H1 (cell line): ENCODE data around the gene RPS28. TPM values are rescaled to one million over a fixed set of nuclear protein-coding genes. Genes with fewer than 3 reads are reported as not detected.

ENCODE experiments used
- CTCF ChIA-PET: fragments of 300-600 bp; sonication (Branson Sonifier 250); formaldehyde crosslinking; loops from one replicate; lab custom pipeline; 2021; ENCODE audit not compliant: partially characterized antibody; lab: Charles Lee
- POLR2A ChIA-PET: fragments of 300-600 bp; sonication (Branson Sonifier 250); formaldehyde crosslinking; loops from one replicate; lab custom pipeline; 2021; ENCODE audit warnings: inconsistent platforms; ENCODE audit not compliant: partially characterized antibody; lab: Charles Lee
- DNase-seq, 2 experiments: peaks; one replicate each; pipeline versions ENCODE4 v3.0.0 to v3.0.0-alpha.2; 2010 to 2022; ENCODE audit warnings: low spot score in 2 of 2, low read depth in 1 of 2, mixed read lengths in 1 of 2
- FAIRE-seq: peaks from 2 replicates; lab custom pipeline; 2011; peaks lifted over from hg19 to GRCh38; lab: Jason Lieb, UNC
- H2AFZ ChIP-seq: 2 replicates; pipeline ENCODE4 v1.8.1; 2012; ENCODE audit warnings: low read length, inconsistent platforms
- H2AK5ac ChIP-seq: 2 replicates; pipeline ENCODE4 v1.6.1; 2013; ENCODE audit warnings: low read depth, low read length
- H2BK120ac ChIP-seq: replicated peaks from 2 replicates; pipeline ENCODE3; 2013; ENCODE audit warnings: low read depth, low read length, inconsistent platforms
- H2BK12ac ChIP-seq: 2 replicates; pipeline ENCODE4 v1.6.1; 2013; ENCODE audit warnings: low read depth, low read length
- H2BK15ac ChIP-seq: 2 replicates; pipeline ENCODE4 v1.6.1; 2013; ENCODE audit warnings: low read length
- H2BK20ac ChIP-seq: 2 replicates; pipeline ENCODE4 v1.6.1; 2013; ENCODE audit warnings: low read length
- H2BK5ac ChIP-seq: 2 replicates; pipeline ENCODE4 v1.6.1; 2013; ENCODE audit warnings: low read depth, low read length
- H3K14ac ChIP-seq: 2 replicates; pipeline ENCODE4 v1.6.1; 2013; ENCODE audit warnings: inconsistent platforms; ENCODE audit not compliant: insufficient read length
- H3K18ac ChIP-seq: 2 replicates; pipeline ENCODE4 v1.6.1; 2013; ENCODE audit warnings: low read length; ENCODE audit errors: extremely low read depth
- H3K23ac ChIP-seq: 2 replicates; pipeline ENCODE4 v1.6.1; 2013; ENCODE audit warnings: inconsistent platforms; ENCODE audit not compliant: insufficient read length
- H3K23me2 ChIP-seq: 2 replicates; pipeline ENCODE4 v1.6.1; 2013; ENCODE audit warnings: low read depth, low read length
- H3K27ac ChIP-seq: 2 replicates; pipeline ENCODE4 v1.6.1; 2011; ENCODE audit warnings: low read depth, low read length, inconsistent platforms
- H3K27me3 ChIP-seq, 4 experiments: replicated peaks in 1 of 4; 1 replicate in 1 of 4; 2 replicates in 3 of 4; pipeline versions ENCODE4 v1.6.1 to v1.8.1; 2011 to 2013; ENCODE audit warnings: low read length in 3 of 4, mild to moderate bottlenecking in 3 of 4, inconsistent platforms in 2 of 4, mixed read lengths in 2 of 4, moderate library complexity in 1 of 4; ENCODE audit not compliant: control insufficient read depth in 3 of 4, insufficient read depth in 3 of 4; ENCODE audit errors: extremely low read depth in 1 of 4
- H3K36me3 ChIP-seq, 4 experiments: 2 replicates each; pipeline versions ENCODE4 v1.6.1 to v1.8.1; 2011 to 2013; ENCODE audit warnings: mild to moderate bottlenecking in 4 of 4, low read length in 3 of 4, moderate library complexity in 2 of 4, control low read depth in 1 of 4, inconsistent platforms in 1 of 4; ENCODE audit not compliant: insufficient read depth in 4 of 4, control insufficient read depth in 2 of 4
- H3K4ac ChIP-seq: replicated peaks from 2 replicates; pipeline ENCODE3; 2013; ENCODE audit warnings: low read length, low read depth, mixed read lengths, inconsistent platforms; ENCODE audit not compliant: insufficient read length
- H3K4me1 ChIP-seq, 4 experiments: replicated peaks in 1 of 4; 1 replicate in 1 of 4; 2 replicates in 3 of 4; pipeline versions ENCODE4 v1.6.1 to v1.8.1; 2011 to 2013; ENCODE audit warnings: low read length in 3 of 4, inconsistent platforms in 2 of 4, mixed read lengths in 1 of 4; ENCODE audit not compliant: insufficient read depth in 4 of 4, control insufficient read depth in 3 of 4
- H3K4me2 ChIP-seq, 2 experiments: 2 replicates each; pipeline versions ENCODE4 v1.6.1 to v1.8.1; 2011 to 2013; ENCODE audit warnings: low read depth in 2 of 2, low read length in 2 of 2, control low read depth in 1 of 2, inconsistent platforms in 1 of 2, mild to moderate bottlenecking in 1 of 2; ENCODE audit not compliant: insufficient read depth in 1 of 2
- H3K4me3 ChIP-seq, 4 experiments: fragments of 200-600, 300-600 bp in 1 of 4; sonication (generic), shearing (Covaris generic), sonication (Bioruptor Twin) in 1 of 4; 2 replicates each; pipeline versions ENCODE4 v1.5.1 to v1.8.1; 2011 to 2016; ENCODE audit warnings: low read length in 4 of 4, low read depth in 3 of 4, control low read depth in 2 of 4, inconsistent platforms in 2 of 4, mild to moderate bottlenecking in 2 of 4, mixed read lengths in 1 of 4, moderate library complexity in 1 of 4; ENCODE audit not compliant: insufficient read depth in 2 of 4; ENCODE audit errors: extremely low read depth in 1 of 4
- H3K56ac ChIP-seq: replicated peaks from 2 replicates; pipeline ENCODE3; 2013; ENCODE audit warnings: low read depth, mild to moderate bottlenecking, mixed read lengths, low read length, inconsistent platforms; ENCODE audit not compliant: insufficient read length
- H3K79me1 ChIP-seq: 2 replicates; pipeline ENCODE4 v1.6.1; 2013; ENCODE audit warnings: low read depth, low read length, control low read depth
- H3K79me2 ChIP-seq, 2 experiments: 2 replicates each; pipeline versions ENCODE4 v1.6.1 to v1.8.1; 2012 to 2013; ENCODE audit warnings: low read length in 2 of 2, mild to moderate bottlenecking in 2 of 2, inconsistent platforms in 1 of 2; ENCODE audit not compliant: insufficient read depth in 2 of 2, control insufficient read depth in 1 of 2
- H3K9ac ChIP-seq, 4 experiments: replicated peaks in 1 of 4; 1 replicate in 1 of 4; 2 replicates in 3 of 4; pipeline versions ENCODE4 v1.6.1 to v1.8.1; 2011 to 2013; ENCODE audit warnings: low read depth in 3 of 4, low read length in 3 of 4, control low read depth in 2 of 4, mild to moderate bottlenecking in 2 of 4, moderate library complexity in 2 of 4, inconsistent platforms in 1 of 4; ENCODE audit errors: extremely low read depth in 1 of 4
- H3K9me3 ChIP-seq, 2 experiments: 2 replicates each; pipeline versions ENCODE4 v1.6.1 to v1.8.1; 2012 to 2013; ENCODE audit warnings: mild to moderate bottlenecking in 2 of 2, moderate library complexity in 2 of 2, control low read depth in 1 of 2, inconsistent platforms in 1 of 2, low read depth in 1 of 2, low read length in 1 of 2, mixed read lengths in 1 of 2; ENCODE audit not compliant: insufficient read depth in 2 of 2
- H4K20me1 ChIP-seq, 2 experiments: replicated peaks in 1 of 2; 2 replicates each; pipeline versions ENCODE3 to v1.8.1; 2011 to 2013; ENCODE audit warnings: inconsistent platforms in 2 of 2, low read length in 2 of 2, mild to moderate bottlenecking in 1 of 2; ENCODE audit not compliant: insufficient read depth in 2 of 2, control insufficient read depth in 1 of 2
- H4K5ac ChIP-seq: 2 replicates; pipeline ENCODE4 v1.6.1; 2013; ENCODE audit warnings: low read length, low read depth, mixed read lengths, inconsistent platforms; ENCODE audit not compliant: insufficient read length
- H4K8ac ChIP-seq: 2 replicates; pipeline ENCODE4 v1.8.0; 2013; ENCODE audit warnings: mild to moderate bottlenecking, moderate library complexity, low read length, inconsistent platforms; ENCODE audit not compliant: insufficient read depth; ENCODE audit errors: extremely low read depth
- H4K91ac ChIP-seq: replicated peaks from 2 replicates; pipeline ENCODE3; 2013; ENCODE audit warnings: low read length, mixed read lengths, inconsistent platforms; ENCODE audit not compliant: insufficient read length
- CTBP2 ChIP-seq: IDR thresholded peaks from 2 replicates; pipeline ENCODE4 v1.7.0; 2011; ENCODE audit warnings: borderline replicate concordance, mild to moderate bottlenecking, moderate library complexity, mixed read lengths, low read length; ENCODE audit not compliant: insufficient read depth, insufficient read length
- PHF8 ChIP-seq: fragments of 200-600 bp; sonication (generic); conservative IDR thresholded peaks from 2 replicates; pipeline ENCODE4 v1.7.1; 2012; ENCODE audit warnings: low read depth, mild to moderate bottlenecking, inconsistent platforms, low read length, moderate library complexity
- RBBP5 ChIP-seq: IDR thresholded peaks from 2 replicates; pipeline ENCODE4 v1.7.1; 2012; ENCODE audit warnings: low read depth, mild to moderate bottlenecking, inconsistent platforms, low read length, moderate library complexity, borderline replicate concordance
- ZNF274 ChIP-seq: IDR thresholded peaks from 2 replicates; pipeline ENCODE4 v1.7.0; 2012; ENCODE audit warnings: low read length, borderline replicate concordance; ENCODE audit errors: extremely low read depth
- WGBS, 2 experiments: shearing (Covaris generic) in 1 of 2; methylation state at CpG; one replicate each; pipeline versions ENCODE4 v1.1.6 to v1.1.7; 2013 to 2015; ENCODE audit warnings: low lambda C conversion rate in 2 of 2, mixed read lengths in 2 of 2, inconsistent platforms in 1 of 2, low coverage in 1 of 2, missing lambda C conversion rate in 1 of 2; ENCODE audit not compliant: insufficient replicate concordance in 2 of 2, insufficient coverage in 1 of 2, insufficient read length in 1 of 2; ENCODE audit errors: extremely low coverage in 1 of 2, missing lambda C conversion rate in 1 of 2; 5-methylcytosine and 5-hydroxymethylcytosine counted together
- polyA plus RNA-seq, 7 experiments: library from polyadenylated mRNA; depleted of rRNA in 3 of 7; stranded (reverse) in 5 of 7; unstranded in 2 of 7; fragments of >200 nt in 5 of 7; fragments of 200-250 nt in 2 of 7; gene quantifications; 1 replicate in 5 of 7; 2 replicates in 1 of 7; 4 replicates in 1 of 7; pipeline versions ENCODE4 v1.2.1 to v1.2.3, GENCODE V29; 2011 to 2013; ENCODE audit warnings: missing spikeins in 2 of 7, mixed read lengths in 2 of 7
- total RNA-seq: library from RNA; stranded (reverse); fragmentation: NEBNext Ultra II Directional; extraction: Animal tissue kit (Norgen Biotek cat#: 25700); gene quantifications from 2 replicates; pipeline ENCODE4 v1.2.1, GENCODE V29; 2021

Gene RPS28
- total and polyA plus RNA-seq, 2 of the 8 experiments (the other 6 are each of a cell fraction or from before 2014, with no cell fraction given): 1,241 to 1,699 TPM

DNA sequence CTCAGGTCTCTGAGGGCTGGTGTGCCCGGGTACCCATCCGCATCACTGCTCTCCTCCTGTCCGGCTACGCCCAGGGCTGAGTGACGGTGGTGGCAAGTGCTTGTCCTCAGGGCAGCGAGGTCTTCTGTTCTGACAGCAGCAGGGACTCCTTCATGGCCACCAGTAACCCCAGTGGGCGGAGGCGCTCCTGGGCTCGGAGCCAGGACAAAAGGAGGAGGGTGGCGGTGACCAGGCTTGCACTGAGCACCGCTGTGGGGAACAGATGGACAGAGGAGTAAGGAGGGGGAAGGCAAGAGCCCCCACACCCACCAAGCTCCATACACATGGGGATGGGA is 19.0 kb upstream of the RPS28 start:
- H3K18ac ChIP-seq: no peak overlapping the region
- FAIRE-seq (no peak), DNase-seq (no peak)
- peaks cover 1% of the 10 kb centered on the region for H3K23me2 ChIP-seq
- ChIA-PET POLR2A (interaction anchor here (0.6 to 25.3 kb wide), 4 partner anchors 10 to 88 kb away, joined by 4 to 583 read pairs (median 4); partner anchors contain the start of genes NDUFA7, RAB11B and RPS28), CTCF (interaction anchor here (0.5 to 1.3 kb wide), 3 partner anchors 15 to 1801 kb away, joined by 3 to 4 read pairs (median 3); no protein-coding TSS in a partner anchor)
- H4K20me1 ChIP-seq: peaks cover 0 to 4% of the 10 kb centered on the region in 2 experiments
- H4K5ac ChIP-seq: no peak overlapping the region
- H3K79me1 ChIP-seq: peaks cover 3% of the 10 kb centered on the region
- H3K14ac ChIP-seq: no peak overlapping the region
- H2BK120ac ChIP-seq: no peak overlapping the region
- no peak overlapping the region for H2BK15ac ChIP-seq
- no peak overlapping the region for H3K23ac ChIP-seq
- H3K4me1 ChIP-seq: peaks cover 0 to 10% (median 5%) of the 10 kb centered on the region in 4 experiments; a peak in 5 of 7 replicates
- H3K36me3 ChIP-seq: peaks cover 4 to 12% (median 6%) of the 10 kb centered on the region in 4 experiments; a peak in 5 of 8 replicates
- no peak overlapping the region for H4K8ac ChIP-seq
- H3K9ac ChIP-seq: no peak overlapping the region
- H3K4me2 ChIP-seq: no peak overlapping the region
- H2AK5ac ChIP-seq: no peak overlapping the region
- H3K79me2 ChIP-seq: peaks cover 0 to 2% of the 10 kb centered on the region in 2 experiments; a peak in 2 of 4 replicates
- H2BK12ac ChIP-seq: no peak overlapping the region
- TF ChIP-seq ZNF274: no peak
- TF ChIP-seq CTBP2: no peak
- no peak for TF ChIP-seq PHF8
- no peak for TF ChIP-seq RBBP5
- H3K27me3 ChIP-seq: no peaks in the 10 kb centered on the region
- H3K4me3 ChIP-seq: no peak overlapping the region
- no peak overlapping the region for H2BK5ac ChIP-seq
- H3K56ac ChIP-seq: no peak overlapping the region
- no peak overlapping the region for H2BK20ac ChIP-seq
- no peak overlapping the region for H4K91ac ChIP-seq
- 94% methylated on average over 10 of the region's 11 CpGs; no CpG with 5 or more reads in 1 of the 2 experiments for WGBS, 2 experiments
- no peaks in the 10 kb centered on the region for H3K9me3 ChIP-seq
- no peak overlapping the region for H2AFZ ChIP-seq
- H3K4ac ChIP-seq: no peak overlapping the region
- H3K27ac ChIP-seq: no peak overlapping the region
